ENCODE measurements around the gene TK1.

GRCh38 chr17:78159575-78160158, 27.2 kb downstream of the TK1 start:
- TF ChIP-seq POLR2AphosphoS5 (IDR thresholded peaks at IDR 0.05) (peak in 1 of 3 donors; percentile 21), CTCF (IDR thresholded peaks at IDR 0.05) (no peak), POLR2A (IDR thresholded peaks at IDR 0.05) (no peak), EP300 (IDR thresholded peaks at IDR 0.05) (no peak)

All from suprapubic skin (tissue), 4 donors.